Airway epithelial cell (primary cell): ENCODE results near the gene OPN5. TPM values are rescaled to one million over a fixed set of nuclear protein-coding genes. Genes with fewer than 3 reads are reported as not detected.

Experiments used
- total RNA-seq: library from RNA; depleted of rRNA; stranded (reverse); fragments of >200 nt; gene quantifications from 2 replicates; pipeline ENCODE4 v1.2.3, GENCODE V29; 2015

The OPN5 gene, protein sequence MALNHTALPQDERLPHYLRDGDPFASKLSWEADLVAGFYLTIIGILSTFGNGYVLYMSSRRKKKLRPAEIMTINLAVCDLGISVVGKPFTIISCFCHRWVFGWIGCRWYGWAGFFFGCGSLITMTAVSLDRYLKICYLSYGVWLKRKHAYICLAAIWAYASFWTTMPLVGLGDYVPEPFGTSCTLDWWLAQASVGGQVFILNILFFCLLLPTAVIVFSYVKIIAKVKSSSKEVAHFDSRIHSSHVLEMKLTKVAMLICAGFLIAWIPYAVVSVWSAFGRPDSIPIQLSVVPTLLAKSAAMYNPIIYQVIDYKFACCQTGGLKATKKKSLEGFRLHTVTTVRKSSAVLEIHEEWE
- not detected in 2 replicates for total RNA-seq

DNA sequence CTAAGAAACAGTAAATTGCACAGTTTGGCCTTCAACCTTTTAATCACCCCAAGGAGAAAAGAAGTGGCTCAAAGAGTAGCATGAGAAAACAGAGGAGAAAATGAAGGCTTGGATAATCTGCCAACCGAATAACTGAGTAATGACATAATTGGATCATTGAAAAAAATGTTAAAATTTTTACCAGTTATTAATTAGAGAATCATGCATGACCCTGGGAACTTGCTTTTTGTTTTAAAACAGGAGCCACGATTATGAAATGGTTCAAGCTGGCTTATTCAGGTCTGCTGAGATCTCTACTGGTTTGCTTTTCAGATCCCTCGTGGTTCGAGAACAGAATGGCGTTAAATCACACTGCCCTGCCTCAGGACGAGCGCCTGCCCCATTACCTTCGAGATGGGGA, at the start of gene OPN5:
Gene OPN5, plus strand, starts transcription at position 301 of the 400 bp plus-strand sequence. Its CDS starts 35 bp downstream, at position 336.

Other genes with a start within 250 kb of the OPN5 start
- 13.7 and 18.3 TPM in 2 replicates for gene ADGRF4, start 83.5 kb upstream of the OPN5 start, total RNA-seq